Fibroblast of lung (primary cell): ENCODE measurements around the gene PI4KB. TPM values are rescaled to one million over a fixed set of nuclear protein-coding genes. Genes with fewer than 3 reads are reported as not detected.
A peak's percentile ranks its signal among the peaks of the same experiment; 100 is the strongest.

Source experiments
- DNase-seq, 2 donors: peaks; one replicate each; pipeline versions ENCODE4 v3.0.0 to v3.0.0-alpha.2; 2010; ENCODE audit warnings: low read depth in 2 of 2
- H2AFZ ChIP-seq: 2 replicates; pipeline ENCODE4 v1.5.1; 2012; ENCODE audit warnings: low read length, control low read depth, inconsistent platforms
- H3K27ac ChIP-seq: 2 replicates; pipeline ENCODE4 v1.5.1; 2011; ENCODE audit warnings: low read length, control low read depth; ENCODE audit not compliant: insufficient read depth
- H3K27me3 ChIP-seq: 2 replicates; pipeline ENCODE4 v1.5.1; 2011; ENCODE audit warnings: mild to moderate bottlenecking, low read length; ENCODE audit not compliant: control insufficient read depth, insufficient read depth
- H3K36me3 ChIP-seq: 2 replicates; pipeline ENCODE4 v1.5.1; 2011; ENCODE audit warnings: low read length; ENCODE audit not compliant: control insufficient read depth, insufficient read depth
- H3K4me1 ChIP-seq: 2 replicates; pipeline ENCODE4 v1.5.1; 2011; ENCODE audit warnings: low read length; ENCODE audit not compliant: control insufficient read depth, insufficient read depth; ENCODE audit errors: extremely low read depth
- H3K4me2 ChIP-seq: 2 replicates; pipeline ENCODE4 v1.5.1; 2011; ENCODE audit warnings: low read length, control low read depth; ENCODE audit not compliant: insufficient read depth; ENCODE audit errors: extremely low read depth
- H3K4me3 ChIP-seq, 4 experiments: fragments of 200-600 bp in 1 of 4; sonication (generic) in 1 of 4; replicated peaks in 1 of 4; 2 replicates each; pipeline ENCODE4 v1.5.1; 2011 to 2016; ENCODE audit warnings: low read length in 4 of 4, low read depth in 3 of 4, mild to moderate bottlenecking in 3 of 4, control low read depth in 2 of 4, inconsistent platforms in 1 of 4, mixed read lengths in 1 of 4; ENCODE audit not compliant: insufficient read depth in 1 of 4; ENCODE audit errors: control extremely low read depth in 1 of 4
- H3K79me2 ChIP-seq: 2 replicates; pipeline ENCODE4 v1.5.1; 2012; ENCODE audit warnings: mild to moderate bottlenecking, low read length, inconsistent platforms; ENCODE audit not compliant: control insufficient read depth, insufficient read depth
- H3K9ac ChIP-seq: 2 replicates; pipeline ENCODE4 v1.5.1; 2011; ENCODE audit warnings: mild to moderate bottlenecking, low read length, control low read depth; ENCODE audit not compliant: insufficient read depth
- H3K9me3 ChIP-seq: 2 replicates; pipeline ENCODE4 v1.5.1; 2012; ENCODE audit warnings: low read depth, low read length; ENCODE audit not compliant: control insufficient read depth, insufficient read depth
- H4K20me1 ChIP-seq: 2 replicates; pipeline ENCODE4 v1.5.1; 2011; ENCODE audit warnings: low read length; ENCODE audit not compliant: control insufficient read depth, insufficient read depth; ENCODE audit errors: extremely low read depth
- EZH2 ChIP-seq: IDR thresholded peaks from 2 replicates; pipeline ENCODE4 v1.5.1; 2012; ENCODE audit warnings: low read length, control low read depth, mild to moderate bottlenecking; ENCODE audit errors: missing control alignments
- polyA plus RNA-seq, 2 donors: library from polyadenylated mRNA; depleted of rRNA in 1 of 2; stranded (reverse) in 1 of 2; unstranded in 1 of 2; fragments of >200 nt; gene quantifications; 2 replicates each; pipeline ENCODE4 v1.2.1, GENCODE V29; 2011 to 2012; ENCODE audit warnings: missing spikeins in 1 of 2
- total RNA-seq: library from RNA; depleted of rRNA; stranded (reverse); fragments of >200 nt; gene quantifications from 2 replicates; pipeline ENCODE4 v1.2.1, GENCODE V29; 2014
- TF ChIP-seq, protein P1 (sequence below), 2 donors: IDR thresholded peaks in 1 of 2; conservative IDR thresholded peaks in 1 of 2; 1 replicate in 1 of 2; 2 replicates in 1 of 2; pipeline ENCODE4 v1.5.1; 2011 to 2012; ENCODE audit warnings: low read length in 2 of 2, control low read depth in 1 of 2, inconsistent platforms in 1 of 2, low read depth in 1 of 2, mild to moderate bottlenecking in 1 of 2

The PI4KB gene
- total and polyA plus RNA-seq, 2 donors (not counting 1 experiment from before 2014, with no cell fraction given), result 65.7 to 75.4 TPM

- no peak overlapping the region for H3K9ac ChIP-seq
- H2AFZ ChIP-seq, result no peak overlapping the region
- no peak overlapping the region for H3K27ac ChIP-seq
- no peaks in the 10 kb centered on the region for H3K36me3 ChIP-seq
- TF ChIP-seq, protein P1, sequence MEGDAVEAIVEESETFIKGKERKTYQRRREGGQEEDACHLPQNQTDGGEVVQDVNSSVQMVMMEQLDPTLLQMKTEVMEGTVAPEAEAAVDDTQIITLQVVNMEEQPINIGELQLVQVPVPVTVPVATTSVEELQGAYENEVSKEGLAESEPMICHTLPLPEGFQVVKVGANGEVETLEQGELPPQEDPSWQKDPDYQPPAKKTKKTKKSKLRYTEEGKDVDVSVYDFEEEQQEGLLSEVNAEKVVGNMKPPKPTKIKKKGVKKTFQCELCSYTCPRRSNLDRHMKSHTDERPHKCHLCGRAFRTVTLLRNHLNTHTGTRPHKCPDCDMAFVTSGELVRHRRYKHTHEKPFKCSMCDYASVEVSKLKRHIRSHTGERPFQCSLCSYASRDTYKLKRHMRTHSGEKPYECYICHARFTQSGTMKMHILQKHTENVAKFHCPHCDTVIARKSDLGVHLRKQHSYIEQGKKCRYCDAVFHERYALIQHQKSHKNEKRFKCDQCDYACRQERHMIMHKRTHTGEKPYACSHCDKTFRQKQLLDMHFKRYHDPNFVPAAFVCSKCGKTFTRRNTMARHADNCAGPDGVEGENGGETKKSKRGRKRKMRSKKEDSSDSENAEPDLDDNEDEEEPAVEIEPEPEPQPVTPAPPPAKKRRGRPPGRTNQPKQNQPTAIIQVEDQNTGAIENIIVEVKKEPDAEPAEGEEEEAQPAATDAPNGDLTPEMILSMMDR (conservative IDR thresholded peaks at IDR 0.05 in 1 of 2, IDR thresholded peaks at IDR 0.05 in 1 of 2; ENCODE audit: low read depth in 1 of 2, low read length in 2 of 2), result no peak
- TF ChIP-seq EZH2, result no peak
- H3K9me3 ChIP-seq, result no peaks in the 10 kb centered on the region
- H3K4me1 ChIP-seq, result no peaks in the 10 kb centered on the region
- DNase-seq, result no peak
- no peak overlapping the region for H3K4me2 ChIP-seq
- H3K79me2 ChIP-seq, result no peaks in the 10 kb centered on the region
- no peaks in the 10 kb centered on the region for H4K20me1 ChIP-seq
- no peak overlapping the region for H3K4me3 ChIP-seq
- H3K27me3 ChIP-seq, result no peaks in the 10 kb centered on the region
Observed at GRCh38 chr1:151334822-151335221, 7.6 kb upstream of the PI4KB start.

- Histone ChIP-seq H3K27me3 (no peaks in the 10 kb centered on the region), H3K4me1 (peaks cover 5% of the 10 kb centered on the region), H3K27ac (peak overlapping the region; percentile 93), H3K79me2 (peaks cover 34% of the 10 kb centered on the region), H3K4me2 (peak overlapping the region; percentile 98), H3K9me3 (no peaks in the 10 kb centered on the region), H3K4me3 (peak overlapping the region; percentile 38 to 93 (median 92)), H3K36me3 (peaks cover 3% of the 10 kb centered on the region), H2AFZ (peak overlapping the region; percentile 92), H4K20me1 (no peaks in the 10 kb centered on the region), H3K9ac (peak overlapping the region; percentile 41)
- TF ChIP-seq EZH2, result no peak
- TF ChIP-seq, protein P1 (conservative IDR thresholded peaks at IDR 0.05 in 1 of 2, IDR thresholded peaks at IDR 0.05 in 1 of 2; ENCODE audit: low read depth in 1 of 2, low read length in 2 of 2), result no peak
- no peak for DNase-seq
Observed at GRCh38 chr1:151327903-151328674, 873 bp upstream of the PI4KB start.

DNA sequence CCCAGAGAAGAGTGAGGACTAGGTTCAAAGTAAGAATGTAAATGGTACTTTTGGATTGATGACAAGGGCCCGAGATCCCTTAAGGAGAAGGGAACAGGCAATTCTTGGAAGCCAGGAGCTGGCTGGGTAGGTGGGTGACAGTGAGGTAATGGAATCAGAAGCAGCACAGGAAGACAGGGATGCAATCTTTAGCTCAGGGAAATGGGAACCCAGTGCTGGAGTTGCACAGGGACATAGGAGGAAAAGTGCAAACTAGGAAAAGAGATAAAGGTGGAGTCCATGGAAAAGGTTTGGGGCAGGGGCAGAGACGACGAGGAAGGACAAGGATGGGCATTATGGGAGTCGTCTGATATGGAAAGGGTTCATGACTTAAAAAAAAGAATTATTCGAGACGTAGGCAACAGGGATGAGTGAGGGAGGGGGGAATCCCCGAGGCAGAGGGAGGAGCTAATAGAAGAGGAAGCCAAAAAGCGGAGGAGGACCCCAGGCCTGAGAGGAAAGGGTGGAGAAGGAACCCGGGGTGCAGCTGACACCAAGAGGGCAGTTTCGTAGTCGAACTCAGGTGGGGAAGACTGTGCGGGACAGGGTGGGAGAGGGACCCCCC lies 495 bp downstream of the PI4KB start:
- H3K4me3 ChIP-seq, result peak overlapping the region; percentile 92 to 93 (median 93)
- H3K4me1 ChIP-seq, result peaks cover 5% of the 10 kb centered on the region
- H3K27ac ChIP-seq, result peak overlapping the region; percentile 93
- peaks cover 6% of the 10 kb centered on the region for H3K36me3 ChIP-seq
- H3K9me3 ChIP-seq, result no peaks in the 10 kb centered on the region
- H3K27me3 ChIP-seq, result no peaks in the 10 kb centered on the region
- H3K79me2 ChIP-seq, result peaks cover 41% of the 10 kb centered on the region
- no peaks in the 10 kb centered on the region for H4K20me1 ChIP-seq
- peak overlapping the region; percentile 97 for H3K4me2 ChIP-seq
- H2AFZ ChIP-seq, result no peak overlapping the region
- H3K9ac ChIP-seq, result peak overlapping the region; percentile 87
- TF ChIP-seq EZH2, result no peak
- TF ChIP-seq, protein P1 (conservative IDR thresholded peaks at IDR 0.05 in 1 of 2, IDR thresholded peaks at IDR 0.05 in 1 of 2; ENCODE audit: low read depth in 1 of 2, low read length in 2 of 2), result no peak
- DNase-seq, result peak; percentile 42 to 56
